ENCODE measurements around the gene GNL1. TPM values are rescaled to one million over a fixed set of nuclear protein-coding genes. Genes with fewer than 3 reads are reported as not detected.
A peak's percentile ranks its signal among the peaks of the same experiment; 100 is the strongest.

GNL1 gene
- 54.8 TPM for total RNA-seq
- long read RNA-seq, full-length matches to known transcripts = 71 of 111 reads
- long read RNA-seq, partial matches to known transcripts = 31 of 111 reads
- long read RNA-seq, other reads (novel, unspliced or antisense) = 9 of 111 reads

GRCh38 chr6:30556066-30556905, at the start of gene GNL1:
Gene GNL1, minus strand, starts transcription at chr6:30556489. Its CDS starts 286 bp downstream, at chr6:30556203.
- Histone ChIP-seq H3K27me3 (no peaks in the 10 kb centered on the region), H3K9me3 (no peaks in the 10 kb centered on the region), H3K36me3 (peaks cover 32% of the 10 kb centered on the region), H3K4me1 (peaks cover 25% of the 10 kb centered on the region), H3K4me3 (peak within 1 kb of the TSS; percentile 92), H3K27ac (peak within 1 kb of the TSS; percentile 99)
- TF ChIP-seq CTCF (IDR thresholded peaks at IDR 0.05) = no peak
- ATAC-seq (peak; percentile 94), DNase-seq (peak; percentile 99)
- intact Hi-C loops (cut with DNase I) = no loop called here

DNA sequence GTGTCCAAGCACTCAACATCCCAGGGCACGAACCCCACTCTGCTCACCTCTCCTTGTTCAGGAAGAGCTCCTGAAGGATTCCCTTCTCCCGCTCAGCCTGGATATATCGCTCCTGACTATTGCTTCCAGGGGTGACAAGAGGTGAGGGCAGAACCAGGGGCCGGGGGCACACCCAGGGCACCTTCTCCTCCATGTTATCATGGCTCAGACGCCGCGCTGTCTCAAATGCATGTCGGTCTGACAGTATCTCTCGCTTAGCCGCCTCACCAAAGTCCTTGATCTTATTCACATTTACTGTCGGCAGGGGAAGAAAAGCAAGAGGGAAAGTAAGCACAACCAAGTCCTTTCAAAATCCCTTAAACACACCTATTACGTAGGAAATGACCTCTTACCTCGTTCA, 47.7 kb upstream of the GNL1 start:
- TF ChIP-seq CTCF (IDR thresholded peaks at IDR 0.05) = no peak
- Histone ChIP-seq H3K27me3 (no peaks in the 10 kb centered on the region), H3K4me1 (no peaks in the 10 kb centered on the region), H3K27ac (no peak overlapping the region), H3K4me3 (no peak overlapping the region), H3K9me3 (no peaks in the 10 kb centered on the region), H3K36me3 (peaks cover 86% of the 10 kb centered on the region)
- intact Hi-C loops (cut with DNase I) = loop anchor here (5.0 kb wide), 1 partner anchor 122 kb away; no protein-coding TSS in a partner anchor
- ATAC-seq = no peak
- no peak for DNase-seq

DNA sequence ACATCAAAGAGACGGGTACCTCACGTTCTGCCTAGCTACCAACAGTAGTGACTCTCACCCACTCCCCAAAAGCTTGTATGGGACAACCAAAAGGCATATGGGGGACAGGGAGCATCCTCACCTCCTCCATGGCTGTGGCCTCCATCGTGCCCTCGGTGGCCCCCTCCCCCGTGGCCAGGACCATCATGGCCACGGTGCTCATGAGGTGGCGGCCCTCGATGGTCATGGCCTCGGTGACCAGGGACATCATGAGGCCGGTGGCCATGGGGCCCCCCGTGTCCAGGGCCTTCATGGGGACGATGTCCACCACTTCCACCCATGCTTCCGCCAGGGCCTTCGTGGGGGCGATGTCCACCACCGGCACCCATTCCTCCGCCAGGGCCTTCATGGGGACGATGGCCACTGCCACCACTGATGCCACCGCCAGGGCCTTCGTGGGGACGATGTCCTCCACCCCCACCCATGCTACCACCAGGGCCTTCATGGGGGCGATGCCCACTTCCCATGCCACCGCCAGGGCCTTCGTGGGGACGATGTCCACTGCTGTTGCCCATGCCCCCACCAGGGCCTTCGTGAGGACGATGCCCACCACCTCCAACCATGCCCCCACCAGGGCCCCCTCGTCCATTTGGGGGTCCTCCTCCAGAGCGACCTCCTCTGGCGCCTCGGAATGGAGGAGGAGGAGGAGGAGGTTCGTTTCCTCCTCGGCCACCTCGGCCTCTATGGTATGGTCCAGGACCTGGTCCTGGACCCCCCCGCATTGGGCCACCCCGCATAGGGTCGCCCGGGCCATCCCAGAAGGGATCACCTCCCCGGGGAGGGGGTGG, 45.7 kb upstream of the GNL1 start:
- Histone ChIP-seq H3K27ac (no peak overlapping the region), H3K4me3 (no peak overlapping the region), H3K9me3 (no peaks in the 10 kb centered on the region), H3K36me3 (peaks cover 67% of the 10 kb centered on the region), H3K27me3 (no peaks in the 10 kb centered on the region), H3K4me1 (no peaks in the 10 kb centered on the region)
- DNase-seq (no peak), ATAC-seq (no peak)
- intact Hi-C loops (cut with DNase I) = loop anchor here (5.0 kb wide), 1 partner anchor 120 kb away; no protein-coding TSS in a partner anchor
- no peak for TF ChIP-seq CTCF (IDR thresholded peaks at IDR 0.05)

DNA sequence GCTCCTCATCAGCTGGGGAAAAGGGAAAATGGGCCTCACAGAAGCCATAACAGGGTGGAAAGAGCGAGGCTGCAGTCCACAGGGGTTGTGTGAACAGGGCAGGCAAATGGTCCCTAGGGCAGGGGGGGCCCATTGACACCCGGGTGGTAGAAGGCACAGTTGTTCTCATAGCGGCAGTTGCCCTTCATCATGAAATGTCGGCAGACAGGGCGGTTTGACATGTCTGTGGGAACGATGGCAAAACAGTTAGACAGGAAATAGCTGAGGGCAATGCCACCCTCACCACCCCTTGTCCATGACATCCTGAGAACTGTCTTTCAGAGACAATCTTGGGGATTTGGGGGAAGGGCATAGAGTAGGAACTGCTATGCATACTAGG, 45.1 kb upstream of the GNL1 start:
- Histone ChIP-seq H3K36me3 (peaks cover 61% of the 10 kb centered on the region), H3K27me3 (no peaks in the 10 kb centered on the region), H3K4me1 (no peaks in the 10 kb centered on the region), H3K9me3 (no peaks in the 10 kb centered on the region), H3K4me3 (no peak overlapping the region), H3K27ac (no peak overlapping the region)
- DNase-seq (no peak), ATAC-seq (no peak)
- TF ChIP-seq CTCF (IDR thresholded peaks at IDR 0.05) = no peak
- intact Hi-C loops (cut with DNase I) = loop anchor here (5.0 kb wide), 1 partner anchor 119 kb away; no protein-coding TSS in a partner anchor

- no peak for TF ChIP-seq CTCF (IDR thresholded peaks at IDR 0.05)
- H3K27me3 ChIP-seq = no peaks in the 10 kb centered on the region
- H3K27ac ChIP-seq = no peak overlapping the region
- H3K4me1 ChIP-seq = no peaks in the 10 kb centered on the region
- no peaks in the 10 kb centered on the region for H3K9me3 ChIP-seq
- no peak for ATAC-seq
- intact Hi-C loops (cut with DNase I) = loop anchor here (5.0 kb wide), 1 partner anchor 118 kb away; no protein-coding TSS in a partner anchor
- DNase-seq = peak; percentile 69
- H3K4me3 ChIP-seq = no peak overlapping the region
- peaks cover 52% of the 10 kb centered on the region for H3K36me3 ChIP-seq
Observed at GRCh38 chr6:30600451-30600961, 44.2 kb upstream of the GNL1 start.
